NCI-H524 (cell line): ENCODE results near the gene PON2.

Source experiments
- DNase-seq, 2 experiments: peaks; one replicate each; lab custom pipeline; 2025; lab: John Stamatoyannopoulos, UW

PON2 gene

GRCh38 chr7:95444796-95445195, 10.0 kb upstream of the PON2 start:
- DNase-seq = no peak

GRCh38 chr7:95441042-95441823, 6.4 kb upstream of the PON2 start:
- DNase-seq = no peak

GRCh38 chr7:95440394-95441038, 5.7 kb upstream of the PON2 start:
- DNase-seq = no peak

GRCh38 chr7:95436407-95436806, 1.6 kb upstream of the PON2 start:
- no peak for DNase-seq

GRCh38 chr7:95435422-95435780, 573 bp upstream of the PON2 start:
- no peak for DNase-seq

- DNase-seq = no peak
Measured at GRCh38 chr7:95433952-95434556, 774 bp downstream of the PON2 start.

GRCh38 chr7:95433129-95433528, 1.7 kb downstream of the PON2 start:
- DNase-seq = no peak

- DNase-seq = no peak
Measured at GRCh38 chr7:95432606-95433005, 2.2 kb downstream of the PON2 start.

- DNase-seq = no peak
Measured at GRCh38 chr7:95430864-95431263, 4.0 kb downstream of the PON2 start.

GRCh38 chr7:95429241-95429990, 5.4 kb downstream of the PON2 start:
- DNase-seq = no peak

GRCh38 chr7:95427914-95428516, 6.8 kb downstream of the PON2 start:
- no peak for DNase-seq

- no peak for DNase-seq
Measured at GRCh38 chr7:95427166-95427565, 7.7 kb downstream of the PON2 start.

- no peak for DNase-seq
Measured at GRCh38 chr7:95425694-95426093, 9.1 kb downstream of the PON2 start.

GRCh38 chr7:95424716-95425115, 10.1 kb downstream of the PON2 start:
- DNase-seq = no peak

GRCh38 chr7:95421847-95422444, 12.9 kb downstream of the PON2 start:
- DNase-seq = no peak

GRCh38 chr7:95421000-95421846, 13.6 kb downstream of the PON2 start:
- peak; percentile 82 to 88 for DNase-seq

- no peak for DNase-seq
Measured at GRCh38 chr7:95412075-95412474, 22.8 kb downstream of the PON2 start.

GRCh38 chr7:95411666-95412065, 23.2 kb downstream of the PON2 start:
- no peak for DNase-seq

- peak in 1 of 2 experiments; percentile 42 for DNase-seq
Measured at GRCh38 chr7:95411036-95411435, 23.8 kb downstream of the PON2 start.

GRCh38 chr7:95407751-95408150, 27.1 kb downstream of the PON2 start:
- DNase-seq = no peak

- DNase-seq = no peak
Measured at GRCh38 chr7:95405800-95406199, 29.0 kb downstream of the PON2 start.
